ENCODE measurements around the gene C1orf21.

C1orf21 gene

GRCh38 chr1:184392779-184393522 is 6.1 kb downstream of the C1orf21 start:
- DNase-seq (ENCODE audit: insufficient read length, low spot score) (no peak), FAIRE-seq (no peak)
- TF ChIP-seq POLR2A (IDR thresholded peaks at IDR 0.05; ENCODE audit: low read depth, low read length) = no peak

- no peak for TF ChIP-seq POLR2A (IDR thresholded peaks at IDR 0.05; ENCODE audit: low read depth, low read length)
- FAIRE-seq (no peak), DNase-seq (ENCODE audit: insufficient read length, low spot score) (no peak)
These were observed 7.1 kb downstream of the C1orf21 start for GRCh38 chr1:184393962-184394361.

- TF ChIP-seq POLR2A (IDR thresholded peaks at IDR 0.05; ENCODE audit: low read depth, low read length) = no peak
- FAIRE-seq (no peak), DNase-seq (ENCODE audit: insufficient read length, low spot score) (no peak)
These were observed 8.5 kb downstream of the C1orf21 start for GRCh38 chr1:184395370-184395769.

- DNase-seq (ENCODE audit: insufficient read length, low spot score) (no peak), FAIRE-seq (no peak)
- TF ChIP-seq POLR2A (IDR thresholded peaks at IDR 0.05; ENCODE audit: low read depth, low read length) = no peak
These were observed 9.2 kb downstream of the C1orf21 start for GRCh38 chr1:184395937-184396480.

- DNase-seq (ENCODE audit: insufficient read length, low spot score) (no peak), FAIRE-seq (no peak)
- no peak for TF ChIP-seq POLR2A (IDR thresholded peaks at IDR 0.05; ENCODE audit: low read depth, low read length)
These were observed 12.5 kb downstream of the C1orf21 start for GRCh38 chr1:184399192-184399847.

- DNase-seq (ENCODE audit: insufficient read length, low spot score) (no peak), FAIRE-seq (no peak)
These were observed 17.3 kb downstream of the C1orf21 start for GRCh38 chr1:184403961-184404726.

GRCh38 chr1:184404727-184405027 is 17.8 kb downstream of the C1orf21 start:
- no peak for FAIRE-seq
- TF ChIP-seq POLR2A (IDR thresholded peaks at IDR 0.05; ENCODE audit: low read depth, low read length) = no peak
- no peak for DNase-seq (ENCODE audit: insufficient read length, low spot score)

More at GRCh38 chr1:184403961-184404726, 17.3 kb downstream of the C1orf21 start:
- TF ChIP-seq POLR2A (IDR thresholded peaks at IDR 0.05; ENCODE audit: low read depth, low read length) = no peak

- TF ChIP-seq POLR2A (IDR thresholded peaks at IDR 0.05; ENCODE audit: low read depth, low read length) = no peak
- no peak for DNase-seq (ENCODE audit: insufficient read length, low spot score)
- no peak for FAIRE-seq
These were observed 18.4 kb downstream of the C1orf21 start for GRCh38 chr1:184405094-184405800.

GRCh38 chr1:184405801-184406142 is 18.9 kb downstream of the C1orf21 start:
- no peak for TF ChIP-seq POLR2A (IDR thresholded peaks at IDR 0.05; ENCODE audit: low read depth, low read length)
- no peak for FAIRE-seq
- no peak for DNase-seq (ENCODE audit: insufficient read length, low spot score)

GRCh38 chr1:184406479-184406878 is 19.6 kb downstream of the C1orf21 start:
- FAIRE-seq (no peak), DNase-seq (ENCODE audit: insufficient read length, low spot score) (no peak)
- TF ChIP-seq POLR2A (IDR thresholded peaks at IDR 0.05; ENCODE audit: low read depth, low read length) = no peak

- FAIRE-seq (no peak), DNase-seq (ENCODE audit: insufficient read length, low spot score) (no peak)
- no peak for TF ChIP-seq POLR2A (IDR thresholded peaks at IDR 0.05; ENCODE audit: low read depth, low read length)
These were observed 21.1 kb downstream of the C1orf21 start for GRCh38 chr1:184407816-184408510.

- no peak for FAIRE-seq
- TF ChIP-seq POLR2A (IDR thresholded peaks at IDR 0.05; ENCODE audit: low read depth, low read length) = no peak
- DNase-seq (ENCODE audit: insufficient read length, low spot score) = no peak
These were observed 21.8 kb downstream of the C1orf21 start for GRCh38 chr1:184408580-184408979.

GRCh38 chr1:184409011-184409410 is 22.2 kb downstream of the C1orf21 start:
- FAIRE-seq (no peak), DNase-seq (ENCODE audit: insufficient read length, low spot score) (no peak)
- no peak for TF ChIP-seq POLR2A (IDR thresholded peaks at IDR 0.05; ENCODE audit: low read depth, low read length)
